ENCODE results near the gene PTPRN2. TPM values are rescaled to one million over a fixed set of nuclear protein-coding genes. Genes with fewer than 3 reads are reported as not detected.

The PTPRN2 gene
- total RNA-seq, 1 experiment from 2014 or later, result 1.2 TPM

- no peak overlapping the region for H3K27ac ChIP-seq
- DNase-seq (ENCODE audit: low read depth in 1 of 2, low spot score in 2 of 2), result no peak
- H3K4me1 ChIP-seq (replicated peaks), result peaks cover 6% of the 10 kb centered on the region
- H3K9me3 ChIP-seq (replicated peaks), result no peaks in the 10 kb centered on the region
- H3K4me3 ChIP-seq, result no peak overlapping the region
- no peaks in the 10 kb centered on the region for H3K27me3 ChIP-seq (replicated peaks)
- H3K36me3 ChIP-seq, result no peaks in the 10 kb centered on the region
Observed at GRCh38 chr7:158492367-158492764, 95.3 kb downstream of the PTPRN2 start.

GRCh38 chr7:158491094-158491493, 96.5 kb downstream of the PTPRN2 start:
- Histone ChIP-seq H3K27ac (no peak overlapping the region), H3K36me3 (no peaks in the 10 kb centered on the region), H3K4me1 (replicated peaks) (peaks cover 6% of the 10 kb centered on the region), H3K9me3 (replicated peaks) (no peaks in the 10 kb centered on the region), H3K27me3 (replicated peaks) (no peaks in the 10 kb centered on the region), H3K4me3 (no peak overlapping the region)
- no peak for DNase-seq (ENCODE audit: low read depth in 1 of 2, low spot score in 2 of 2)

DNA sequence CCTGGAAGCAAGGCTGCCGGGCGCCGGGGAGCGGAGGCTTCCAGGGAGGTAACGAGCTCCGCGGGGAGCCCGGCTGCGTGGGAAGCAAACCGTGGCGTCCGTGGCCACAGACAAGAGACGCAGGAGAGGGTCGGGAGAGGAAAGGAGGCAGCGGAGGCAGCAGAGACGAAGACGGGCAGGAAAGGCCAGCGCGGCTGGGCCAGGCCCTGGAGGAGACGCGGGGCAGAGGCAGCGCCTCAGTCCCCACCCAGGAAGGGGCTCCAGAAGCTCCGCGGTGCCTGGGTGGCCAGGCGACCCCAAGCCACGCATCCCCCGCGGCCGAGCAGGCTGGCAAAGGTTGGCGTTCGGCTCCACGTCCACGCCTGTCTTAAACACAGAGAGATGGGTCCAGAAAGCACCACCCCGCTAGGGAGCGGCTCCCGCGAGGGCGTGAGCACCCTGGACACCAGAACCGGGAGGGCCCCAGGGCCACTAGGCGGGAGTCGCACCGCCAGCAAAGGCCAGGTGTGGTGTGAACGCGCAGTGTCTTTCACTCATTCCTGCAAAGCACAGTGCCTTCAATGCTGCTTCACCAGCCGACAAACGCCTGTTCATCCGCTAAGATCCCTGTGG, 97.3 kb downstream of the PTPRN2 start:
- H3K4me1 ChIP-seq (replicated peaks), result no peaks in the 10 kb centered on the region
- H3K4me3 ChIP-seq, result no peak overlapping the region
- H3K27me3 ChIP-seq (replicated peaks), result no peaks in the 10 kb centered on the region
- no peak for DNase-seq (ENCODE audit: low read depth in 1 of 2, low spot score in 2 of 2)
- H3K9me3 ChIP-seq (replicated peaks), result no peaks in the 10 kb centered on the region
- no peak overlapping the region for H3K27ac ChIP-seq
- no peaks in the 10 kb centered on the region for H3K36me3 ChIP-seq

GRCh38 chr7:158489462-158490155, 98.0 kb downstream of the PTPRN2 start:
- no peaks in the 10 kb centered on the region for H3K9me3 ChIP-seq (replicated peaks)
- no peaks in the 10 kb centered on the region for H3K4me1 ChIP-seq (replicated peaks)
- H3K36me3 ChIP-seq, result no peaks in the 10 kb centered on the region
- no peak overlapping the region for H3K4me3 ChIP-seq
- no peak overlapping the region for H3K27ac ChIP-seq
- DNase-seq (ENCODE audit: low read depth in 1 of 2, low spot score in 2 of 2), result no peak
- H3K27me3 ChIP-seq (replicated peaks), result no peaks in the 10 kb centered on the region

- H3K27ac ChIP-seq, result no peak overlapping the region
- DNase-seq (ENCODE audit: low read depth in 1 of 2, low spot score in 2 of 2), result no peak
- no peaks in the 10 kb centered on the region for H3K4me1 ChIP-seq (replicated peaks)
- no peaks in the 10 kb centered on the region for H3K27me3 ChIP-seq (replicated peaks)
- H3K4me3 ChIP-seq, result no peak overlapping the region
- no peaks in the 10 kb centered on the region for H3K9me3 ChIP-seq (replicated peaks)
- H3K36me3 ChIP-seq, result no peaks in the 10 kb centered on the region
Observed at GRCh38 chr7:158488181-158488971, 99.2 kb downstream of the PTPRN2 start.

- DNase-seq (ENCODE audit: low read depth in 1 of 2, low spot score in 2 of 2), result no peak
- Histone ChIP-seq H3K4me3 (no peak overlapping the region), H3K36me3 (no peaks in the 10 kb centered on the region), H3K27ac (no peak overlapping the region), H3K27me3 (replicated peaks) (no peaks in the 10 kb centered on the region), H3K9me3 (replicated peaks) (no peaks in the 10 kb centered on the region), H3K4me1 (replicated peaks) (no peaks in the 10 kb centered on the region)
Observed at GRCh38 chr7:158487631-158488151, 99.9 kb downstream of the PTPRN2 start.

DNA sequence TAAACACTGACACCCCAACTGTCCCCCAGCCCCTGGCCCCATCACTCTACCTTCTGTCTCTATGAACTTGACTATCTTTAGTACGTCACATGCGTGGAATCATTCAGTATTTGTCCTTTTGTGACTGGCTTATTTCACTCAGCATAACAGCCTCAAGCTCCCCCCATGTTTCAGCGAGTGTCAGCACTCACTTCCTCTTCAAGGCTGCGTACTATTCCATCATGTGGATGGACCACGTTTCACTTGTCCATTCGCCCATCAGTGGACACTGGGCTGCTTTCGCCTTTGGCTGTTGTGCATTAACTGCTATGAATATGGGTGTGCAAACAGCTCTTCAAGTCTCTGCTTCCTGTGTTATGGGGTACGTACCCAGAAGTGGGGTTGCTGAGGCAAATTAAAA, 100.7 kb downstream of the PTPRN2 start:
- no peaks in the 10 kb centered on the region for H3K27me3 ChIP-seq (replicated peaks)
- no peaks in the 10 kb centered on the region for H3K36me3 ChIP-seq

DNA sequence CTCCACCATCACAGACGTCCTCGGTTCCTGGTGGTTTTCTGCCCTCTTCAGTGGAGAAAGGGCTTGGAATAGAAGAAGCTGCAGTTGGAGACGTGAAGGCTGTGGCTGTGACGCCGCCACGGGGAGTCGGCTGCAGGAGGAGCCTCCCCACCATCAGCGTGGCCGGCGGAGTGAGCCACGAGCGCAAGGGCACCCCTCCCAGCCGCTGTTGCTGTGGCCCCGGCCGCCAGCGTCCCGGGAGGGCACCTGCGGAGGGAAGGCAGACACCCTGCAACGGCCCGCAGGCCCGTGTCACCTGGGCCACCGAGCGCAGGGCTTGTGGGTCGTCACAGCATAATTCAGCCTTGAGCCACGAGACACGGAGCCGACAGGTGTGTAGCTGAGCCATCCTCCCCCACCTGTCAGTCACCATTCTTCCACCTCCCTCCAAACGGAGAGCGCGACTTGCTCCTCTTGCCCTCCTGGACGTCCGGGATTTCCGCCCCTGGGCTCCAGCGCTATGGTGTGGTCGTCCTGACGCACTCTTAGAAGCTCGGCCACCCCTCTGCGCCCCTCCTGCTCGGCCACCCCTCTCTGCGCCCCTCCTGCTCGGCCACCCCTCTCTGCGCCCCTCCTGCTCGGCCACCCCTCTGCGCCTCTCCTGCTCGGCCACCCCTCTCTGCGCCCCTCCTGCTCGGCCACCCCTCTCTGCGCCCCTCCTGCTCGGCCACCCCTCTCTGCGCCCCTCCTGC, 102.7 kb downstream of the PTPRN2 start:
- H3K36me3 ChIP-seq, result no peaks in the 10 kb centered on the region
- DNase-seq (ENCODE audit: low read depth in 1 of 2, low spot score in 2 of 2), result no peak
- no peak overlapping the region for H3K4me3 ChIP-seq
- H3K27ac ChIP-seq, result no peak overlapping the region
- H3K27me3 ChIP-seq (replicated peaks), result no peaks in the 10 kb centered on the region
- H3K4me1 ChIP-seq (replicated peaks), result no peaks in the 10 kb centered on the region
- no peaks in the 10 kb centered on the region for H3K9me3 ChIP-seq (replicated peaks)

More for the DNA sequence above, 100.7 kb downstream of the PTPRN2 start:
- no peak overlapping the region for H3K27ac ChIP-seq
- H3K9me3 ChIP-seq (replicated peaks), result no peaks in the 10 kb centered on the region
- H3K4me3 ChIP-seq, result no peak overlapping the region
- DNase-seq (ENCODE audit: low read depth in 1 of 2, low spot score in 2 of 2), result no peak
- no peaks in the 10 kb centered on the region for H3K4me1 ChIP-seq (replicated peaks)

DNA sequence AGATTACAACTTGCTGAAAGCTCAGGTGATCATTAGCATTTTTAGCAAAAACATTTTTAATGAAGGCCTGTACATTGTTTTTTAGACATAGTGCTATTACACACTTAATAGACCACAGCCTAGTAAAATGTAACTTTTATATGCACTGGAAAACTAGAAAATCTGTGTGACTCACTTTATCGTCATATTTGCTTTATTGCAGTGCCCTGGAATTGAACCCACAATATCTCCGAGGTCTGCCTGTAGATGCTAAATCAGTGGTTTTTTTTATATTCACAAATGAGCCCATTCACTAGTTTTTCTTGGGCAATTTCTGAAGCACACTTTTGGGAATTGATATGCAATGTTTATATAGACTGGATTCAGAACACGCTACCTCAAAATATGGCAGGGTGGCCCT, 105.1 kb downstream of the PTPRN2 start:
- H3K9me3 ChIP-seq (replicated peaks), result no peaks in the 10 kb centered on the region
- no peaks in the 10 kb centered on the region for H3K36me3 ChIP-seq
- H3K27ac ChIP-seq, result no peak overlapping the region

GRCh38 chr7:158479664-158480025, 108.0 kb downstream of the PTPRN2 start:
- Histone ChIP-seq H3K27ac (no peak overlapping the region), H3K36me3 (no peaks in the 10 kb centered on the region), H3K27me3 (replicated peaks) (no peaks in the 10 kb centered on the region), H3K4me3 (no peak overlapping the region), H3K4me1 (replicated peaks) (no peaks in the 10 kb centered on the region), H3K9me3 (replicated peaks) (no peaks in the 10 kb centered on the region)
- DNase-seq (ENCODE audit: low read depth in 1 of 2, low spot score in 2 of 2), result no peak

More for the DNA sequence above, 105.1 kb downstream of the PTPRN2 start:
- Histone ChIP-seq H3K4me3 (no peak overlapping the region), H3K27me3 (replicated peaks) (no peaks in the 10 kb centered on the region), H3K4me1 (replicated peaks) (no peaks in the 10 kb centered on the region)
- DNase-seq (ENCODE audit: low read depth in 1 of 2, low spot score in 2 of 2), result no peak

GRCh38 chr7:158479021-158479663, 108.5 kb downstream of the PTPRN2 start:
- DNase-seq (ENCODE audit: low read depth in 1 of 2, low spot score in 2 of 2), result no peak
- Histone ChIP-seq H3K4me3 (no peak overlapping the region), H3K27ac (no peak overlapping the region), H3K36me3 (no peaks in the 10 kb centered on the region), H3K9me3 (replicated peaks) (no peaks in the 10 kb centered on the region), H3K4me1 (replicated peaks) (no peaks in the 10 kb centered on the region), H3K27me3 (replicated peaks) (no peaks in the 10 kb centered on the region)

- no peak for DNase-seq (ENCODE audit: low read depth in 1 of 2, low spot score in 2 of 2)
- no peaks in the 10 kb centered on the region for H3K4me1 ChIP-seq (replicated peaks)
- no peak overlapping the region for H3K4me3 ChIP-seq
- no peaks in the 10 kb centered on the region for H3K36me3 ChIP-seq
- no peaks in the 10 kb centered on the region for H3K27me3 ChIP-seq (replicated peaks)
- H3K9me3 ChIP-seq (replicated peaks), result no peaks in the 10 kb centered on the region
- no peak overlapping the region for H3K27ac ChIP-seq
Observed at GRCh38 chr7:158477866-158478265, 109.8 kb downstream of the PTPRN2 start.

DNA sequence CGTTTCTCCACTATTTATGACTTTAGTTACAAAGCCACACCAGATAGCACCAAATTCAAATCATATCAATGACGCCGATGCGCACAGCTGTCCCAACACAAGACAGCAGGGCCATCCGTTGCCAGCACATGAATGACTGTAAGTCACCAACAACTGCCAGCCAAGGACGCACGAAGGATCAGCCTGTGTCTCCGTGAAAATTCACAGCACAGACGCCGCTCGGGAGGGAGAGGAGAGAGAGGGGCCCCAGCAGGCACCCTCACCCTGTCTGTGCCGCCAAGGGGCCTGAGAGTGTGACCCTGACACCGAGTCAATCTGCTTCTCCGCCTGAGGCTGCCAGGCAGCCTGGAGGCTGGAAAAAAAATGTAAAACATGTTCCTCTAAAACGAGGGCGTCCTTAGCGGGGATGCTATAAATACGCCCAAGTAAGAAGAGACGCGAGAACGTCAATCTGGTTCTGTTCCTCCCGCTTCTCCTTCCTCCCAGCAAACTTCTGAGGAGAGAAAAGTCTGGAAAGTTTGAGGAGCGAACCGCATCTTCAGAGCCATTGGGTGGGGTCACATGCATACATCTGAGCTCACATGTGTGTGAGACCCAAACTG, 111.2 kb downstream of the PTPRN2 start:
- Histone ChIP-seq H3K4me1 (replicated peaks) (no peaks in the 10 kb centered on the region), H3K36me3 (no peaks in the 10 kb centered on the region), H3K27ac (no peak overlapping the region), H3K27me3 (replicated peaks) (no peaks in the 10 kb centered on the region), H3K4me3 (no peak overlapping the region), H3K9me3 (replicated peaks) (no peaks in the 10 kb centered on the region)
- no peak for DNase-seq (ENCODE audit: low read depth in 1 of 2, low spot score in 2 of 2)
